PC-9 (cell line): ENCODE results near the gene LIN7C.

Source experiments
- EZH2 ChIP-seq: fragments of 200-600 bp; sonication (generic); IDR thresholded peaks from 2 replicates; pipeline ENCODE4 v1.8.0; 2017; ENCODE audit warnings: antibody characterized with exemption, low read depth
- TF ChIP-seq, protein P1 (sequence below): fragments of 200-600 bp; sonication (generic); conservative IDR thresholded peaks from 2 replicates; pipeline ENCODE4 v1.6.1; 2017; ENCODE audit warnings: mixed run types, antibody characterized with exemption, mild to moderate bottlenecking, moderate library complexity

DNA sequence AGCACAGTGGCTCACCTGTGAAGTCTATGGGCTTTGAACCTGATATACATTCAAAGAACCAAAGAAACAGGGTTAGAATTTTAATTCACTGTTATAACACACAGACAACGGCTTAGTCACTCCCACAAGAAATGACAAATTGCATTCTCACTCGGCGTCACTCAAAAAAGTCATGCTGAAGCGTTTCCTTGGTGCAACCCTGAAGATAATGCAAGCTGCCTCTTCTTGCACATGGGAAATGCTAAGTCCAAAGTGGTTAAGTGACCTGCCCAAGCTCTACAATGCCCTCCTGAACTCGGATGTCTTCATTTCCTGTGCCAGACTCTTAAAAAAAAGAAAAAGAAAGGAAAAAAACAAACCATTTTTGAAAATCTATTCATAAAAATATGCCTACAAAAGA is 44.0 kb downstream of the LIN7C start:
- TF ChIP-seq, protein P1, sequence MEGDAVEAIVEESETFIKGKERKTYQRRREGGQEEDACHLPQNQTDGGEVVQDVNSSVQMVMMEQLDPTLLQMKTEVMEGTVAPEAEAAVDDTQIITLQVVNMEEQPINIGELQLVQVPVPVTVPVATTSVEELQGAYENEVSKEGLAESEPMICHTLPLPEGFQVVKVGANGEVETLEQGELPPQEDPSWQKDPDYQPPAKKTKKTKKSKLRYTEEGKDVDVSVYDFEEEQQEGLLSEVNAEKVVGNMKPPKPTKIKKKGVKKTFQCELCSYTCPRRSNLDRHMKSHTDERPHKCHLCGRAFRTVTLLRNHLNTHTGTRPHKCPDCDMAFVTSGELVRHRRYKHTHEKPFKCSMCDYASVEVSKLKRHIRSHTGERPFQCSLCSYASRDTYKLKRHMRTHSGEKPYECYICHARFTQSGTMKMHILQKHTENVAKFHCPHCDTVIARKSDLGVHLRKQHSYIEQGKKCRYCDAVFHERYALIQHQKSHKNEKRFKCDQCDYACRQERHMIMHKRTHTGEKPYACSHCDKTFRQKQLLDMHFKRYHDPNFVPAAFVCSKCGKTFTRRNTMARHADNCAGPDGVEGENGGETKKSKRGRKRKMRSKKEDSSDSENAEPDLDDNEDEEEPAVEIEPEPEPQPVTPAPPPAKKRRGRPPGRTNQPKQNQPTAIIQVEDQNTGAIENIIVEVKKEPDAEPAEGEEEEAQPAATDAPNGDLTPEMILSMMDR = no peak
- no peak for TF ChIP-seq EZH2
